Left renal pelvis (tissue), 4 donors: ENCODE measurements around the gene CTSK. TPM values are rescaled to one million over a fixed set of nuclear protein-coding genes. Genes with fewer than 3 reads are reported as not detected.

Source experiments
- DNase-seq, 4 donors: peaks; one replicate each; pipeline ENCODE4 v3.0.0-alpha.2; 2013; ENCODE audit warnings: low read depth in 4 of 4, low spot score in 3 of 4
- polyA plus RNA-seq, 4 donors: library from polyadenylated mRNA; unstranded; fragments of 120-200 nt; gene quantifications; one replicate each; pipeline ENCODE4 v1.2.1, GENCODE V29; 2013; ENCODE audit not compliant: insufficient read length in 4 of 4

CTSK gene
- polyA plus RNA-seq, 4 donors = 19.8 to 107 (median 35.3) TPM

GRCh38 chr1:150763018-150763417 is 45.0 kb downstream of the CTSK start:
- DNase-seq = no peak

- no peak for DNase-seq
Observed at GRCh38 chr1:150762552-150762951, 45.5 kb downstream of the CTSK start.

GRCh38 chr1:150761801-150762200 is 46.3 kb downstream of the CTSK start:
- no peak for DNase-seq

- DNase-seq = no peak
Observed at GRCh38 chr1:150760013-150760412, 48.0 kb downstream of the CTSK start.

- DNase-seq = no peak
Observed at GRCh38 chr1:150753416-150753815, 54.6 kb downstream of the CTSK start.

GRCh38 chr1:150751443-150751842 is 56.6 kb downstream of the CTSK start:
- no peak for DNase-seq

- DNase-seq = no peak
Observed at GRCh38 chr1:150749720-150750311, 58.2 kb downstream of the CTSK start.

GRCh38 chr1:150748878-150749719 is 59.0 kb downstream of the CTSK start:
- DNase-seq = no peak

Other genes with a start within 250 kb of the CTSK start
- 100 to 1,000 TPM; 156 to 449 (median 178) TPM for gene MCL1, start 228.7 kb downstream of the CTSK start, polyA plus RNA-seq
- 100 to 1,000 TPM; 172 to 241 (median 222) TPM for gene ENSA, start 178.6 kb downstream of the CTSK start, polyA plus RNA-seq
- 10 to 100 TPM; 30.4 to 43.7 (median 40.7) TPM for gene GOLPH3L, start 111.1 kb downstream of the CTSK start, polyA plus RNA-seq
- under 1 TPM in 1 of 4 donors, not detected in 3; 0.21 TPM for gene HORMAD1, start 87.4 kb downstream of the CTSK start, polyA plus RNA-seq
- gene CTSS, start 42.5 kb downstream of the CTSK start, polyA plus RNA-seq = 10 to 100 TPM; 11.3 to 27.6 (median 14.9) TPM
- gene ARNT, start 68.3 kb upstream of the CTSK start, polyA plus RNA-seq = 10 to 100 TPM; 57.0 to 62.8 (median 58.3) TPM
- not detected for gene CTXND2, start 78.9 kb upstream of the CTSK start, polyA plus RNA-seq
- gene SETDB1, start 118.1 kb upstream of the CTSK start, polyA plus RNA-seq = 10 to 100 TPM; 62.7 to 88.8 (median 81.9) TPM
- 100 to 1,000 TPM; 206 to 297 (median 284) TPM for gene CERS2, start 166.6 kb upstream of the CTSK start, polyA plus RNA-seq
- gene ANXA9, start 174.0 kb upstream of the CTSK start, polyA plus RNA-seq = 10 to 100 TPM; 10.7 to 21.5 (median 13.6) TPM
- gene MINDY1, start 198.6 kb upstream of the CTSK start, polyA plus RNA-seq = 10 to 100 TPM; 35.7 to 54.4 (median 39.1) TPM
- gene PRUNE1, start 200.2 kb upstream of the CTSK start, polyA plus RNA-seq = 10 to 100 TPM; 41.4 to 47.8 (median 46.1) TPM
- 1 to 10 TPM in 3 of 4 donors, under 1 TPM in 1; 0.72 to 5.6 (median 2.6) TPM for gene BNIPL, start 228.3 kb upstream of the CTSK start, polyA plus RNA-seq
- gene C1orf56, start 239.5 kb upstream of the CTSK start, polyA plus RNA-seq = 10 to 100 TPM; 10.3 to 15.1 (median 11.4) TPM